ENCODE results near the gene MARS1.
"Not testable (repeated sequence)": the region's sequence is repeated elsewhere in the genome, so short reads cannot be mapped to it uniquely, and the experiment has no call there.

MARS1 gene

DNA sequence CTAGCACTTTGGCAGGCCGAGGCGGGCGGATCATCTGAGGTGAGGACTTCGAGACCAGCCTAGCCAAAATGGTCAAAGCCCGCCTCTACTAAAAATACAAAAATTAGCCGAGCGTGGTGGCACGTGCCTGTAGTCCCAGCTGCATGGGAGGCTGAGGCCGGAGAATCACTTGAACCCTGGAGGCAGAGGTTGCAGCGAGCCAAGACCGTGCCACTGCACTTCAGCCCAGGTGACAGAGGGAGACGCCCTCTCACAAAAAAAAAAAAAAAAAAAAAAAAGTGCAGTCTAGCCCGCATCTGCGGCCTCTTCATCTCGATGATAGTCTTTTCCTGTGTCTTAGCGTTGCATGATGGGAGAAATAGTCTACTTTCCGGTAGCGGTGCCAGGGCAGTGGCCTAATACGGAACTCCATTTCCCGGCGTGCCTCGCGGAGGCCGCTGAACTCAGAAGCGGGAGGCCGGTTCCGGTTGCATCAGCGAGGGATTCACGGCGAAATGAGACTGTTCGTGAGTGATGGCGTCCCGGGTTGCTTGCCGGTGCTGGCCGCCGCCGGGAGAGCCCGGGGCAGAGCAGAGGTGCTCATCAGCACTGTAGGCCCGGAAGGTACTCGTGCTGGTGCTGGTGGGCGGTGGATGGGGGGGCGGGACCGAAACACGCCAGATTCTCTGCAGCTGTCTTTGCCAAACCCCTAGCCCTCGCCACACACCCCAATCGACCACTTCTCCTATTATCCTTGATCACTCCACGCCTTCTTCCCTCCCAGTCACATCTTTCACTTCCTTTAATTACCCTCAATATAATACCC, at the start of gene MARS1:
MARS1 (plus strand) TSS at position 472 of the 805 bp plus-strand sequence; CDS start at position 495, 23 bp downstream.
- TF ChIP-seq, protein P1, sequence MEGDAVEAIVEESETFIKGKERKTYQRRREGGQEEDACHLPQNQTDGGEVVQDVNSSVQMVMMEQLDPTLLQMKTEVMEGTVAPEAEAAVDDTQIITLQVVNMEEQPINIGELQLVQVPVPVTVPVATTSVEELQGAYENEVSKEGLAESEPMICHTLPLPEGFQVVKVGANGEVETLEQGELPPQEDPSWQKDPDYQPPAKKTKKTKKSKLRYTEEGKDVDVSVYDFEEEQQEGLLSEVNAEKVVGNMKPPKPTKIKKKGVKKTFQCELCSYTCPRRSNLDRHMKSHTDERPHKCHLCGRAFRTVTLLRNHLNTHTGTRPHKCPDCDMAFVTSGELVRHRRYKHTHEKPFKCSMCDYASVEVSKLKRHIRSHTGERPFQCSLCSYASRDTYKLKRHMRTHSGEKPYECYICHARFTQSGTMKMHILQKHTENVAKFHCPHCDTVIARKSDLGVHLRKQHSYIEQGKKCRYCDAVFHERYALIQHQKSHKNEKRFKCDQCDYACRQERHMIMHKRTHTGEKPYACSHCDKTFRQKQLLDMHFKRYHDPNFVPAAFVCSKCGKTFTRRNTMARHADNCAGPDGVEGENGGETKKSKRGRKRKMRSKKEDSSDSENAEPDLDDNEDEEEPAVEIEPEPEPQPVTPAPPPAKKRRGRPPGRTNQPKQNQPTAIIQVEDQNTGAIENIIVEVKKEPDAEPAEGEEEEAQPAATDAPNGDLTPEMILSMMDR (conservative IDR thresholded peaks at IDR 0.05; ENCODE audit: low read length) = no peak
- DNase-seq (ENCODE audit: low read depth) = peak; percentile 96
- peak within 1 kb of the TSS; percentile 67 for H3K4me3 ChIP-seq (ENCODE audit: low read length)

DNA sequence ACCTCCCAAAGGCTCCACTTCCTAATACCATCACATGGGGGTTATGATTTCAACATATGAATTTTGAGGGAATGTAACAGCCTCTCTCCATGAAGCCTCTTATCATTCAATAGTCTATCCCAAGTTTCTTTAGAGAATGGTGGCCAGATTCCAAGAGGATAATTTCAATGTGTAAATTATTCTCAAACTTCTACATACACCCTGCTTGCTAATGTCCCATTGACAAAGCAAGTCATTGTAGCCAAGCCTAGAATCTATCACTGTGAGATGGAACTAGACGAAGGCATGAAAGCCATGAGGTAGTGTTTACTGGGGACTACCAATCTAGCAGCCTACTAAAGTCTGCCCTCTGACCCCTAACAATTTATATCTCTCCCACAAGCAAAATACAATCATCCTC, 49.5 kb upstream of the MARS1 start:
- TF ChIP-seq, protein P1 (conservative IDR thresholded peaks at IDR 0.05; ENCODE audit: low read length) = no peak
- no peak overlapping the region for H3K4me3 ChIP-seq (ENCODE audit: low read length)
- DNase-seq (ENCODE audit: low read depth) = no peak

DNA sequence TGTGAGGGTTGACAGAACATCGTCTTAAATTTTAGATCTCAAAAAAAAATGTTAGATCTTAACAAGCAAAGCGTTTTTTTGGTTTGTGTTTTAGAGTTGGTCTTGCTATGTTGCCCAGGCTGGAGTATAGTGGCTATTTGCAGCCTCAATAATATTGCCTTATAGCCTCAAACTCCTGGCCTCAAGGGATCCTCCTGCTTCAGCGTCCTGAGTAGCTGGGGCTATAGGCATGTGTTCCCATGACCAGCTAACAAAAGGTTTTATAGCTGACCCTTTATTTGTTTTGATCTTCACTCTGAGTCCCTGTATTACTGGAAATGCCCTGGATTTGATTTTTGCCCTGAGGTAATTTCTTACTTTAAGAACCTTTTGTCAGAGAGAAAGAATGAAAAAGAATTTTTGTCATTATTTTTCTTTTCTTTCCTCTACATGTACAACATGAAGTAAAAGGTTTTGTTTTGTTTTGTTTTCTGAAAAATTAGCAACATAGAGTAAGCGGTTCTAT, 48.1 kb upstream of the MARS1 start:
- H3K4me3 ChIP-seq (ENCODE audit: low read length) = no peak overlapping the region
- TF ChIP-seq, protein P1 (conservative IDR thresholded peaks at IDR 0.05; ENCODE audit: low read length) = no peak
- DNase-seq (ENCODE audit: low read depth) = no peak

DNA sequence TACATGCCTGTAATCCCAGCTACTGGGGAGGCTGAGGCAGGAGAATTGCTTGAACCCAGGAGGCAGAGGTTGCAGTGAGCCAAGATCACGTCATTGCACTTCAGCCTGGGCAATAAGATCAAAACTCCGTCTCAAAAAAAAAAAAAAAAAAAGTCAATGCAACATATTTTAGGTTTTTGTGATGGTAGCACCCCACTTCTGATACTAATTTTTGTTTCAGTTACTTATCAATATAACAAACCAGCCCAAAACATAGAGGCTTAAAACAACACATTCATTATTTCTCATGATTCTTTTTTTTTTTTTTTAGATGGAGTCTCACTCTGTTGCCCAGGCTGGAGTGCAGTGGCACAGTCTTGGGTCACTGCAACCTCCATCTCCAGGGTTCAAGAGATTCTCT, 46.5 kb upstream of the MARS1 start:
- DNase-seq (ENCODE audit: low read depth); H3K4me3 ChIP-seq (ENCODE audit: low read length): not testable (repeated sequence)

DNA sequence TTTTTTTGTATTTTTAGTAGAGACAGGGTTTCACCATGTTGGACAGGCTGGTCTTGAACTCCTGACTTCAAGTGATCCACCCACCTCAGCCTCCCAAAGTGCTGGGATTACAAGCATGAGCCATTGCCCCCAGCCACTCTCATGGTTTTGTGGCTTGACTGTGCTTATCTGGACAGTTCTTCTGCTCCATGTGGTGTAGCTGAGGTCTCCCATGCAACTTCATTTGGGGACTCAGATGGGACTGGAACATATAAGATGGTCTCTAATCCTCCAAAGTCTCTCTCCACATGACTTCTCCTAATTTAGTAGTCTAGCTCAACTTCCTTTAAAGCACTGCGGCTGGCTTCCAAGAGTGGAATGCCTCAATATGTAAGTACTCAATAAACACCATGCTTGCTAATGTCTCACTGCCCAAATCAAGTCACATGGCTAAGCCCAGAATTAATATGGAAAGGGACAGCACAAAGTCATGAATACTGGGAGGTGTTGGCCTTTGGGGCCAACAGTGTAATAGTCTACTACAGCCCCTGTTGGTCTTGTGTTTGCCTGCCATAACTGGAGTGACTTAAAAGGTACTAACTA, 45.9 kb upstream of the MARS1 start:
- no peak for DNase-seq (ENCODE audit: low read depth)
- TF ChIP-seq, protein P1 (conservative IDR thresholded peaks at IDR 0.05; ENCODE audit: low read length) = no peak
- H3K4me3 ChIP-seq (ENCODE audit: low read length) = no peak overlapping the region

DNA sequence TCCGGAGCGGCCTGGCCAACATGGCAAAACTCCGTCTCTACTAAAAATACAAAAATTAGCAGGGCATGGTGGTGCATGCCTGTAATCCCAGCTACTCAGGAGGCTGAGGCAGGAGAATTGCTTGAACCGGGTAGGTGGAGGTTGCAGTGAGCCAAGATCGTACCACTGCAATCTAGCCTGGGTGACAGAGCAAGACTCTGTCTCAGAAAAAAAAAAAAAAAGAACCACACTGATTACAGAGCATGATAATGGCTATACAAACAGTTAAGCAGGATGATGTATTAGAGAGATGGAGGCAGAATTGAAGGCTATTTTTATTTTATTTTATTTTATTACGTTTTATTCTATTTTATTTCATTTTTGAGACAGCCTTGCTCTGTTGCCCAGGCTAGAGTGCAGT, 43.5 kb upstream of the MARS1 start:
- DNase-seq (ENCODE audit: low read depth); H3K4me3 ChIP-seq (ENCODE audit: low read length): not testable (repeated sequence)

DNA sequence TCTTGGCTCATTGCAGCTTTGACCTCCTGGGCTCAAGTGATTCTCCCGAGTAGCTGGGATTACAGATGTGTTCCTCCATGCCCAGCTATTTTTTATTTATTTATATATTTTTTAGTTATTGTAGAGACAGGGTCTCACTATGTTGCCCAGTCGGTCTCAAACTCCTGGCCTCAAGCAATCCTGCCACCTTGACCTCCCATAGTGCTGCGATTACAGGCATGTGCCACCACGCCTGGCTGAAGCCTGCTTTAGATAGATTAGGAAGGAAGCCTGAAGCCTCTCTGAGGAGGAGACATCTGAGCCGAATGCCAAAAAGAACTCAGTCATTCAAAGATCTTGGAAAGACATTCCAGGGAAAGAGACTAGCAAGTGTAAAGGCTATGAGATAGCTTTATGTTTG, 43.1 kb upstream of the MARS1 start:
- H3K4me3 ChIP-seq (ENCODE audit: low read length) = no peak overlapping the region
- TF ChIP-seq, protein P1 (conservative IDR thresholded peaks at IDR 0.05; ENCODE audit: low read length) = no peak
- DNase-seq (ENCODE audit: low read depth) = no peak

DNA sequence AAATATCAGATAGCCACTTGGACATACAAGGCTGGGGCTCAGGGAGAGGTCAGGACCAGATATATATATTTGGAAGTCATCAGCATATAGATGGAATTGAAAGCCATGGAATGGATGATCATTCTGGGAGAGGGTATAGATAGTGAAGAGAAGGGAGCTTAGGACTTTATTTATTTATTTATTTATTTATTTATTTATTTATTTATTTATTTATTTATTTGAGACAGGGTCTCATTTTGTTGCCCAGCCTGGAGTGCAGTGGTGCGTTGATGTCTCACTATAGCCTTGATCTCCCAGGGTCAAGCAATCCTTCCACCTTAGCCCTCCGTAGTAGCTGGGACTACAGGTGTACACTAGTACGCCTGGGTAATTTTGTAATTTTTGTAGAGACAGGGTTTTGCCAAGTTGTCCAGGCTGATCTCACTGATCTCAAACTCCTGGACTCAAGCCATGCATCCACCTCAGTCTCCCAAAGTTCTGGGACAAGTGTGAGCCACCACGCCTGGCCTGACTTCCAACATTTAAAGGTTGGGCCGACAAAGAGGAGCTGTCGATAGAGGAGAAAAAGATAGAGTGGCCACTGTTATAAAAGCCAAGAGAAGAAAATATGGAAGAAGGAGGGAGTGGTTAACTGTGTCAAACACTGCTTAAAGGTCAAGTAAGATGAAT, 41.4 kb upstream of the MARS1 start:
- TF ChIP-seq, protein P1 (conservative IDR thresholded peaks at IDR 0.05; ENCODE audit: low read length) = no peak
- no peak overlapping the region for H3K4me3 ChIP-seq (ENCODE audit: low read length)
- no peak for DNase-seq (ENCODE audit: low read depth)
